NB4 (cell line): ENCODE results near the gene LYRM2.

ENCODE experiments used
- DNase-seq: peaks from one replicate; pipeline ENCODE4 v3.0.0; 2010; ENCODE audit warnings: low read depth
- H3K4me3 ChIP-seq: one replicate; pipeline ENCODE4 v1.5.1; 2011; ENCODE audit warnings: mild to moderate bottlenecking, low read depth, low read length, moderate library complexity
- CTCF ChIP-seq: IDR thresholded peaks from one replicate; pipeline ENCODE4 v1.5.1; 2012; ENCODE audit warnings: low read depth, low read length
- MAX ChIP-seq: IDR thresholded peaks from 2 replicates; pipeline ENCODE4 v1.6.1; 2011; ENCODE audit warnings: low read depth, low read length
- MYC ChIP-seq: IDR thresholded peaks from 2 replicates; pipeline ENCODE4 v1.6.1; 2011; ENCODE audit warnings: low read depth, low read length
- POLR2A ChIP-seq: IDR thresholded peaks from 2 replicates; pipeline ENCODE4 v1.6.1; 2011; ENCODE audit warnings: mild to moderate bottlenecking; ENCODE audit not compliant: insufficient read length; ENCODE audit errors: extremely low read depth

LYRM2 gene

GRCh38 chr6:89612121-89612520 is 26.4 kb downstream of the LYRM2 start:
- DNase-seq, result no peak
- H3K4me3 ChIP-seq, result no peak overlapping the region
- TF ChIP-seq POLR2A (no peak), CTCF (no peak), MAX (no peak), MYC (no peak)

GRCh38 chr6:89611666-89612065 is 26.9 kb downstream of the LYRM2 start:
- DNase-seq, result no peak
- H3K4me3 ChIP-seq, result no peak overlapping the region
- no peak for TF ChIP-seq MAX
- TF ChIP-seq CTCF, result no peak
- no peak for TF ChIP-seq MYC
- no peak for TF ChIP-seq POLR2A

DNA sequence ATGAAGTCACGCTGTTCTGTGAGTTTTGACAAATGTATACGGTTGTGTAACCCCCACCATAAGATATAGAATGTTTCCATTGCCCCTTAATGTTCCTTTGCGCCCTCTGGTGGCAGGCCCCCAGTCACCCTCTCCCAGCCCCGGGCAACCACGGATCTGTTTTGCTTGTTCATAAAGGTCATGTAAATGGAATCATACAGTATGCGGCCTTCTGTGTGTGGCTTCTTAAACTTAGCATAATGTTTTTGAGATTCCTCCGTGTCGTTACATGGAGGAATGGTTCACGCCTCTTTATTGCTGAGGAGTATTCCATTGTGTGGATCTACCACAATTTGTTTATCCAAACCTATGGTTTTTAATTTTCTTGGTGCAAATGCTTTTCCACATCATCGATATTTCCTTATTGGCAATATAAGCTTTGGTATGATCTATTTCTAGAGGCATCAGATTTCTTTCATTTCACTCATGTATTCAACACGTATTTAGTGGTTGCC is 28.4 kb downstream of the LYRM2 start:
- peak; percentile 76 for DNase-seq
- H3K4me3 ChIP-seq, result no peak overlapping the region
- peak; percentile 96 for TF ChIP-seq CTCF
- TF ChIP-seq MYC, result no peak

DNA sequence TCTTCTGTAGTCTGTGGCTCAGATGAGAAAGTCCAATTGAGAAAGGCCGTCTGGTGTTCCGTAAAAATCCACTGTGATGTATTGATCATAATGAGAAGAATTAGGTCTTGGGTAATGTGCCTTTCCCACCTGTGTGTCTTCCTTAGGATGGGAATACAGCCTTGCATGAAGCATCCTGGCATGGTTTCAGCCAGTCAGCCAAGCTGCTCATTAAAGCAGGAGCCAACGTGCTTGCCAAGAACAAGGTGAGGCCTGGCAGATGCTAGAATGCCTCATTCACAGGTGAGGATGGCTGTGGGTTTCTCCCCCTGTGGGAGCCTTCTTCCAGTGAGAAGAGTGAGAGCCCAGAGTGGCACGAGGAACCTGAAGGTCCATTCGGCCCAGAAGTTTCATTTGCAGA is 32.7 kb downstream of the LYRM2 start:
- no peak for TF ChIP-seq POLR2A
- no peak overlapping the region for H3K4me3 ChIP-seq
- DNase-seq, result no peak

- no peak overlapping the region for H3K4me3 ChIP-seq
- no peak for DNase-seq
- TF ChIP-seq POLR2A (no peak), MAX (no peak), MYC (no peak), CTCF (no peak)
Measured at GRCh38 chr6:89604653-89605052, 33.9 kb downstream of the LYRM2 start.

DNA sequence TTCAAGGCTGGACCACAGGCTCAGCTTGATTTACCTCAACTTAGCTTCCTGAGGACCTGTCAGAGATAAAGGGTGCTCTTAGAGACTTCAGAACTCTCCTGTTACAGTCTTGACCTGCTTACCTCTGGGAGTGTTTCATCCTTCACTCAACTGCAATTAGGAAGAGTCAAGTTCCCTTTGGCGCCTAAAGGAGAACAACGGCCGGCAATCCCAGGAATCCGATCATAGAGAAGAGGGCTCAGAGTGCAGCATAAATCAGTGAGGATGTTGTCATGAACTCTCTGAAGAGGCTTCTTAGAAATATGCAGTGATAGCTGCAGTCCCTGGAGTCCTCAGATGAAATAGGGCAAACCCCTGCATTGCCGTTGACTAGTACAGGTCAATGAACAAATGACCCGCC is 36.4 kb downstream of the LYRM2 start:
- TF ChIP-seq MYC (no peak), POLR2A (no peak), CTCF (no peak), MAX (no peak)
- no peak for DNase-seq
- no peak overlapping the region for H3K4me3 ChIP-seq

DNA sequence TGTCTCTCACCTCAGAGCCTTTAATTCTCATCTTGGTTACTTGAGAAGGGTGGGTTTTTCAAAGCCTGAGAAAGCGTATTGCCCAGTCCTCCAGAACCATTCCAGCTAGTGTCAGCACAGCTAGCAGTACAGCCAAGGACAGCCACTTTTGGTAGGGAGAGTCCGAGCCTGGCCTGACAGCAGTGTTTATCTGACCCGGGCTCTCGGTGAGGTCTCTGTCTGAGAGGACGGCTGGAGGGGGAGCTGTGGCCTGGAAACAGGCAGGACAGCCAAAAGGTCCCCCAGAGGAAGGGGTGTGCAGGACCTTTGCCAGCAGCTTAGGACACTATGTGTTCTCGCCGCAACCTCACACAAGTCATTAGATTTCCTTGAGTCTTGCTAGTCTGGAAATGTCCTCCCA is 38.8 kb downstream of the LYRM2 start:
- TF ChIP-seq CTCF, result no peak
- TF ChIP-seq MAX, result no peak
- TF ChIP-seq MYC, result no peak
- TF ChIP-seq POLR2A, result no peak
- DNase-seq, result no peak
- H3K4me3 ChIP-seq, result no peak overlapping the region
